GM21526 (cell line): Measurements from ENCODE around the gene R3HDML.

Experiments
- ATAC-seq: cut with Tn5 transposase; IDR thresholded peaks from one replicate; pipeline ENCODE4 v1.9.1; 2021; ENCODE audit warnings: moderate library complexity; ENCODE audit not compliant: unreplicated experiment, low FRiP score

The R3HDML gene

GRCh38 chr20:44395461-44396340, 58.9 kb downstream of the R3HDML start:
- ATAC-seq: no peak

DNA sequence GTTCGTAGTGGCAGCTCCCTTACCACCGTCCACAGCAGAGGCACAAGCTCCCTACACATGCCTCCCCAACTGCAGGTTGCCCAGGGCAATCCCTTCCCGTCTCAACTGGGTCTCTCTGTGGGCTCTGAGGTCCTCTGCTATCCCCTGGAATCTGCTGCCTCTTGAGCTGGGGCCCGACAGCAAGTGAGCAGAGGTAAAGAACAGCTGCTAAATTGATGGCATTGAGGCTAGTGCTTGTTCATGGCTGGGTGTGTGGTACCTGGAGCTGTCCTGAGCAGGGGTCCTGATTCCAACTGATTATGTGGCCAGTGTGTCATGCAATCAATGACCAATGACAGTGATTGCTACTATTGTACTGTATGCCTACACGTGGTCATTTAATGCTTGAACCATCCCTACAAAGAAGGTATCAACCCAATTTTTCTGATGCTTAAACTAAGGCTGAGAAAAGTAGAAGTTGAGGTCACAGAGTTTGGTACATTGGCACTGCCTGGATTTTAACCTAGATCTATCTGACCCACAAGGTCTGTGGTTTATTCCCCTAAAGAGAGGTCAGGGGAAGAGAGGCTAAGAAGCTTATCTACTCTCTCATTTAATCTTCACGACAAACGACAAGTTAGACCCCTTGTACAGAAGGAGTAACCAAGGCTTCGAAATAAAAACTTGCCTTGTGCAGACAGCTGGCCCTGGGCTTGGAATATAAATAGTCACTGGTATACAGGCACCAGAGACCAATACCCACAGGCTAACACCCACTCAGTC, 59.7 kb downstream of the R3HDML start:
- ATAC-seq: no peak

- no peak for ATAC-seq
These were observed 61.5 kb downstream of the R3HDML start for GRCh38 chr20:44398335-44398734.

GRCh38 chr20:44399446-44399845, 62.6 kb downstream of the R3HDML start:
- ATAC-seq: no peak

GRCh38 chr20:44400671-44400969, 63.8 kb downstream of the R3HDML start:
- no peak for ATAC-seq
